GM19468 (cell line): ENCODE results near the gene SHB.
"Not testable (repeated sequence)": the region's sequence is repeated elsewhere in the genome, so short reads cannot be mapped to it uniquely, and the experiment has no call there.

Experiments
- ATAC-seq: cut with Tn5 transposase; IDR thresholded peaks from one replicate; pipeline ENCODE4 v1.9.1; 2021; ENCODE audit warnings: mild to moderate bottlenecking, moderate library complexity, moderate number of reproducible peaks; ENCODE audit not compliant: unreplicated experiment; ENCODE audit errors: extremely low read depth

The SHB gene

DNA sequence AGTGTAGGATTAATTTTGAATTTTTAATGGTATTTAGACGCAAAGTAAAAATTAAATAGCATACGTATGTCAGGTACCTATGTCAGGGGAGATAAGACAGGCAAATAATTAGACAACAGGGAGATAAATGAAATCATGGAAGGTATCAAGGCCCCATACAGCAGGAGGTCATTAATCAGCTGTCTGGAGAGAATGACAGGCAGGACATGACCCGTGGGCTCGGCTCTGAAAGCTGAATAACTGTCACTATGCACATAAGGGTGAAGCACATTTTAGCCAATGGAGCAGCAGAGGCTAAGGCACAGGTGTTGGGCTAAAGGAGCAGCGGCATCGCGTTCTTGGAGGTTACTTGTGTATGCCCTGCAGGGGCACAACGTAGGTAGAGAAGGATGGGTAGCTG lies 177.0 kb downstream of the SHB start:
- no peak for ATAC-seq

- not testable (repeated sequence) for ATAC-seq
These were observed 178.0 kb downstream of the SHB start for GRCh38 chr9:37891042-37891441.

GRCh38 chr9:37889536-37889935 lies 179.5 kb downstream of the SHB start:
- no peak for ATAC-seq

GRCh38 chr9:37887977-37888583 lies 180.9 kb downstream of the SHB start:
- ATAC-seq, result not testable (repeated sequence)

DNA sequence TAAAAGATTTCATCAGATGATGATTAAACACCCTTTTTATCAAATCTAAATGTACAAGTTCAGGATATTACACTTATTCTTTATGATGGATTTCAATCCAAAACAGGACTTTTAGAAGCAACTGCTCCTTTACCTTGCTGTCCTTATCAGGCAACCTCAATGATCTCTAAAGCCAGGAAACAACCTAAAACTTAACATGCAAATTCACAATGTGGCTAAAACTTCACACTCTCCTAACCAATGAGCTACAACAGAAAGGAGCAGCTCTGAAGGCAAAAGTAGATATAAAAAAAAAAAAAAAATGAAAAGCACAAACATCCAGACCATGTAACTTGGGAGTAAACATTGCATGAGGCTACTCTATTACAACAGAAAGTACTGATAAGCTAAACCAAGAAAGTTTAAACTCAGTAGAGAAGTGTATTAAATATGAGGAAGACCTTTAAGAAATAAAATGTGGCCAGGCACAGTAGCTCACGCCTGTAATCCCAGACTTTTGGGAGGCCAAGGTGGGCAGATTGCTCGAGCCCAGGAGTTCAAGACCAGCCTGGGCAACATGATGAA lies 188.0 kb downstream of the SHB start:
- no peak for ATAC-seq

GRCh38 chr9:37876376-37876775 lies 192.7 kb downstream of the SHB start:
- no peak for ATAC-seq

- ATAC-seq, result no peak
These were observed 195.1 kb downstream of the SHB start for GRCh38 chr9:37873955-37874354.

- no peak for ATAC-seq
These were observed 198.2 kb downstream of the SHB start for GRCh38 chr9:37870799-37871176.

- ATAC-seq, result no peak
These were observed 198.8 kb downstream of the SHB start for GRCh38 chr9:37870081-37870798.
